HG03520 (cell line): ENCODE data around the gene ITPK1.

Source experiments
- ATAC-seq: cut with Tn5 transposase; IDR thresholded peaks from one replicate; pipeline ENCODE4 v1.9.1; 2021; ENCODE audit warnings: mild to moderate bottlenecking, moderate library complexity; ENCODE audit not compliant: unreplicated experiment

Gene ITPK1

GRCh38 chr14:93012951-93013719 is 102.6 kb downstream of the ITPK1 start:
- no peak for ATAC-seq

DNA sequence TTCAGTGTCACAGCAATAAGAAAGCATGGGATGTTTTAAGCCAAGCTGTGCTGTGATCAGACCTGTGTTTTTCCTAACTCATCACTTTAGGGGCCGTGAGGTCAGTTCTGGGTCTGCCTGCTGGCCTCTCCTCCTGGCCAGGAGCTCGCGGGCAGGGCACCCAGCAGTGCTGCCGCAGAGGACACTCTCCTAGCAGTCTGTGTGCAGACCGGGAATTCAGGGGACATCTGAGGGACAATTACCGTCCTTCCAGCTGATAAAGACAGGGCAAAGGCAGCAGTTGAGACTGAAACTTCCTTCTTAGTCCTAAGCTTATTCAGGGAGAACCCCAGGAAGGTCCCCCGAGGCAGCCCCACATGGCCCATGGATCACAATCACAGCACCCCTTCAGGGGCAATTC is 103.2 kb downstream of the ITPK1 start:
- no peak for ATAC-seq

DNA sequence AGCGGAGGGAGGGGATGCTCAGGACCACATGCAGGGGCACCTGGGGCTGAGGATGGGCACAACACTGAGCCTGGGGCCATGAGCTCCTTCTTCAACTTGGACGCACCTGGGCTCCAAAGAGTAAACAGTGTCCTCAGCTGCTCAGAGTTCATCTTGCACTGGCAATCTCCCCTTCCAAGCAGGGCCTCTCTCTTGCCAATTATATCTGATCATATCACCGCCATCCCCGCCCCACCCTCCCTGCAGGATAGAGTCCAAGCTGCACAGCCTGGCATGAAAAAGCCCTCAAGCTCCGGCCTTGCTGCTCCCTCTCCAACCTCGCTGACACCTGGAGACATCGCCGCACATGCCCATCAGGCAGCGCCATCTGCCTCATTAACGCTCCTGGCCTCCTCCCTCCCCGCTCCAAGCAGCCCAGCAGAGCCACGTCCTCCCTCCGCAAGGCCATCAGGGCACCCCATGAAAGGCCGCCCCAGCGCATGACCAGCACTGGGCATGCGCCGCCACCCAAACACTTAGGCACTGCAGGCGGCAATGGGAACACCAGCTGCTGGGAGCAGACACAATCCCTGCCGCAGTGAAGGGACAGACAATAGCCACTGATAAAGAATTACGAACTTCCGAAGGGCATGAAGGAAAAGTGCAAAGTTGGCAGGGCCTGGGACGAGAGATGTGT is 103.9 kb downstream of the ITPK1 start:
- no peak for ATAC-seq

GRCh38 chr14:93011141-93011529 is 104.6 kb downstream of the ITPK1 start:
- ATAC-seq = no peak

GRCh38 chr14:93010522-93011140 is 105.1 kb downstream of the ITPK1 start:
- ATAC-seq = no peak

DNA sequence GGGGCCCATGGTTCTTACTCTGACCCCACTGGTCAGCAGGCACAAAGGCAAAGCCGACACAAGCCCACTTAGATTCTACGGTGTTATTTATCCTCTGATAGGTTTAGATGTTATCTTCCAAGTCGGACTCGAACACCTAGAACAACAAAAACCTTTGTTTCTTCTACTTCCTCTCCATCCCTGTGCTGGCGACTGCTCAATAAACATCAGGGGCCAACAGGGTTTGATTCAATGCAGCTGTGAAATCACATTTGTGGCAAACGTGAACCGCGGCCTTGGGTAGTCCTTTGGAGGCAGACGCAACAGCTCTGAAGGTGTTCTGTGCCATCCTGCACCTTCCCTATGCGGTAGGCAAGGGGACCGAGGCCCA is 105.6 kb downstream of the ITPK1 start:
- ATAC-seq = no peak

GRCh38 chr14:93009471-93010129 is 106.1 kb downstream of the ITPK1 start:
- no peak for ATAC-seq

DNA sequence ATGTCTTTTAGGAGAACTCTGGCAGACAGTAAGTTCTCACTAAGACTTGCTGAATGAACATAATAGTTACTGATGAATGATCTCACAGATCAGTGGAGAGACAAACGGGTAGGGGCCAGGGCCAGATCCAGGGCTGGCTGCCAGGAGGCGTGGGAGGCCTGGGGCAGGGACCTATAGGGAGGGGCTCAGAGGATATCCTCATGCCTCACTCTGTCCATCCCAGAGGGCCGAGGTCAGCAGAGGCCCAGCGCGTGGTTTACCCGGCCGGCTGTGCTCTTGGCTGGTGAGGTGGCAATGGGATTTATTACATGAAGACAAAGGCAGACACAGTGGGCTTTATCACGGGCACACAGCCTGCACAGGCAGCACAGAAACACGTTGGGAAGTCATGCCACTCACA is 107.3 kb downstream of the ITPK1 start:
- ATAC-seq = no peak

DNA sequence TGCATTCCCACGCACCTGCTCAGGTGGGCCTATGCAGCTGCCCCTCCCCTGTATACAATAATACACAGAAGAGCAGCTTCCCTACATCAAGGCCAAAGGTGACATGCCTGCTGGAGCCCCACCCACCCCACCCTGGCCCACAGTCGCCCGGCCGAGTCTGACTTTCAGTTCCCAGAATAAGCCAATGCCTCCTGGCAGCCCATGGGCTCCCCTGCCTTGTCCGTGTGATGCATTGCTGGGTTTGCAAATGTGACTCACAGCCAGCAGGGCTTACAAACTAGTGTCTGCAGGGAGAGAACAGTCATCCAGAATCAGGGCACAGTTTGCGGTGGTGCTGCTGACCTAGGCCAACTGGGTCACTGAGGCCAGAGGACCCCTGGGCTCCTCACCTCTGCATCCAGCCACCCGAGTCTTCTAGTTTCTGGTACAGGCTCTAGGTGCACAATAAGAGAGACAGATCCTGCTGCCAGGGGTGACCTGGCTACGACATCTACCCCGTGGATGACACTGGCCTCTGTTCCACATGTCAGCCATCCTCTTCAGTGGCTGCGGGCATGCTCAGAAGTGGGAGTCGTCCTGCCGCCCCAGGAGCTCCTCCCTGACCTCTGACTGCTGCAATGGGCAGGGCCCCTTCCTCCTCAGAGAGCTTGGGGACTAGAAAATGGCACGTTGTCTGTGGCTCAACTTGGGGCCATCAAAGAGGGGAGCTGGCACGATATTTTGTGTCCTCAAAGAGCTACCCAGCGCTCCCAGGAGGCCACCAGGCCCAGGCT is 108.3 kb downstream of the ITPK1 start:
- no peak for ATAC-seq

DNA sequence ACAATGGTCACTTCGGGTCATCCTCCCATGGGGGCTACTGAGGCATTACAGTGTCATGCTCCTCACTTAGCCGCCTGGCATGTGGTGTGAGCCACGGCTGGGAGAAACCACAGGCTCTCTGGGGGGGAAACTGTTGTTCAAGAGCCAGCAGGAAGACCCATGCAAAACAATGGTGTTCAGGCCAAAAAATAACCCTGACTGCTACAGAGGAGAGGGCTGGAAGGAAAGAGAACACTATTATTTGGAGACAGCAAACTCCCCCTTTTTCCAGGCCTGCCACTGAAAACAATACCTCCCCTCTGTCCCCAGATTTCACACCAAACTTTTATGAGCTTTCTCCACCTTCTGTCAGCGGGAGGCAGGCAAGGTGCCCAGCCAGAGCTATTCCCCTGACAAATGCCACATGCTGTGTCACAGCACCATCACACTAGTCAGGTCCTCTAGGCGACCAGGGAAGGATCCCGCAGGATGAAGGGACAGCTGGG is 109.1 kb downstream of the ITPK1 start:
- no peak for ATAC-seq

- ATAC-seq = no peak
Measured at GRCh38 chr14:93005838-93006237, 109.9 kb downstream of the ITPK1 start.

DNA sequence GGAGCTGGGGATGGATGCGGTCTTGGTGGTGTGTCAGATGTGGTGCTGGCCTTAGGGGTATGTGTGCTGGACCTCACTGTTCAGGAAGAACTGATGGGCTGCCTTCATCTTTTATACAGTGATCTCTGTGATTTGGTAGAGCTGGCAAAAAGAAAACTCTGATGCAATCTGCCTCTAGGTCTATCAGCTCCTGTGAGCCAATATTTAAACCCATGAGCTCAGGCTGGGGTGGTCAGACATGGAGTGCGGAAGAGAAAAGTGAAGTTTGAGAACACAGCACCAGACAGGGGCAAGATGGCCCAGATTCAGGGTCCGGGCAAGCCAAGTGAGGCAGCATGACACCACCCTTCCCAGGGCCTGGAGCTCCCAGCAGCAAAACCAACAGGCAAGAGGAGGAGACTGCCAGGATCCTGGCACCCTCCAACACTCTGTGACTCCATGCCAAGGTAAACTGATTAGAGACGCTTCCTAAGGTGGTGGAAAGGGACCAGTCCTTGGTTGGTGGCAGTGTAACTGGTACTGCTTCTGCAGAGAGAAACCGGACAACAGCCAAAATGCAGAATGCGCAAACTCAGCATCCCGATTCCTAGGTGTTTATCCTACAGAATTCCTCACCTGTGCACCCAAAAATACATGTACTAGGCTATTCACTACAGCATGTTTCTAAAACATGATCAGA is 110.5 kb downstream of the ITPK1 start:
- ATAC-seq = no peak

DNA sequence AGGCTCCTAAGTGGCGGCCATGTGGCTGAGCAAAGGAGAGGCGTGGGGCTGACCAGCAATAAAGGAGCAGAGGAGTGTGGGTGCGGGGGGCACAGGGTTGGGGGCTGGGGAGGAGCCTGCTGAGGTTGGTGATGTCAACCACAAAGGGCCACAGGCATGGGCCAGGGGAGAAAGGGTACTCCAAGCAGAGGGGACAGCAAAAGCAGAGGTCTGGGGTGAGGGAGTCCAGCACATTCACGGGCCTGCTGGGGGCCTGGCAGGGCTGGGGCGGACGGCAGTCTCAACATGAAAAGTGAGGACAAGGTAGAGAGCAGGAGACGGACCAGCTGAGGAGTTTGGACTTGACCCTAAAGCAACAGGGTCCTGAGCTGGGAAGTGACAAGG is 111.0 kb downstream of the ITPK1 start:
- no peak for ATAC-seq

DNA sequence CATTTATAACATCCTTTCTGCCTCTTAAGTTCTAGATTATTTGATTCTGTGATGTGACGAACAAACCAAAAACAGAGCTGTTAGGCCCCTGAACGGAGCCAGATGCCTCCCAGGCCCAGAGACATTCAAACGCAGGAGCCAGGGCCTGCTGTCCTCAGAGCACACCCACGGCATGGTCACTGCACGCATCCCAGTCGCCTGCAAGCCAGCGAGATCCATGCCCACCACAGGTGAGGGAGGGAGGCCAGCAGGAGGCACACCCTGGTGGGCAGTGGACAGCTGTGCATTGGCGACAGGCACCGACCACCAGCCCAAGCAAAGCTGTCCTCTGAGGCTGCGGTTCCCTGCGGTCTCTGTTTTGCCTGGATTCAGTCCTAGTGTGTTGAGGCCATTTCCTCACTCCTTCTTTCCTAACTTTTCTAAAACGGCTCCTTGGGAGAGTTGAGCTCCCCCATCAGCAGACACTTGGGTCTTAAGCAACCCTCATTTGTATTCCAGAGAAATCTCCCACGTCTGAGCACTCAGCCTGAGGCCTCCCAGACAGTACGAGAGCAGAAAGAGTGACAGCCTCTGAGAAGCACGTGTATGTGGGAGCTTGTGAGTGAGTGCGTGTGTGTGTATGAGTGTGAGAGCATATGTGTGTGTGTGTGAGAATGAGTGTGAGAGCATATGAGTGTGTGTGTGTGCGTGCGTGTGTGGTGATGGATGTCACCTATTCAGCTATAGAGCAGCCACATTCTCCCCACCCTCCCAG is 111.6 kb downstream of the ITPK1 start:
- ATAC-seq = no peak

DNA sequence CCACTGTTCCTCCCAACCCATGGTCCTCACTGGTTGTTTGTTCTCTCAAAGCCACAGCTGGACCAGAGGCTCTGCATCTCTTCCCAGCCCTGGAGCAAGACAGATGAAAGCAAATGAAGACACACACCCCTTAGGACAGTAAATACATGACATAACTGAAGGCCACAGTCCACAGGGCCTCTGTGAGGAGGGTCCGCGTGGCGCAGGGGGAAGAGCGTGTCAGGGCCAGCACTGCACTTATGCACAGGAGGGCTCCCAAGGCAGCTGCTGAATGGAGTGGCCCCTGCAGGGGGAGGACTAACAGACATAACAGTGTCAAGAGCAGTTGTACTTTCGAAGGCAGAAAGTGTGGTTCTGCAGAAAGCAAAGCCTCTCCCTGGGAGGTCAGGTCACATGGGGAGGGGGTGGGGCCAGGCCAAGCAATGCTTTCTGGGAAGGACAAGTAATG is 112.8 kb downstream of the ITPK1 start:
- ATAC-seq = no peak

GRCh38 chr14:93002049-93002448 is 113.7 kb downstream of the ITPK1 start:
- ATAC-seq = no peak

- no peak for ATAC-seq
Measured at GRCh38 chr14:92998946-92999345, 116.8 kb downstream of the ITPK1 start.

GRCh38 chr14:92997343-92998061 is 118.2 kb downstream of the ITPK1 start:
- no peak for ATAC-seq

DNA sequence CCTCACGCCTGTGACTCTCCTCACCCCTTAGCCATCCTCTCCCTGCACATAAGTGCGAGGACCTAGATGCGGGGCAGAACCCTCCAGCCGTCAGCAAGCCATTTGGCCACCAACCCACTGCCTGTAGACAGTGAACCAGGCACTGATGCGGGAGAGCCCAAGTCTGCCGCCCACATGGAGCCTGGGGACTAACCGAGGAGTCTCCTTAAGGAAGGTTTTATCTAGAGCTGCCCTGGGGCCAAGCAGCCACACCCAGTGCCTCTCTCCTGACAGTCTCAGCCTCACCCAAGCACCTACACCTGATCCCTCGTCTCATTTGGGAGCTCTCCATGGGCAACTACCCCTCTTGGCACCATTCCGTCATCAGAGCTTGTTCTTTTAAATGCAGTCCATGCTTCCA is 120.1 kb downstream of the ITPK1 start:
- ATAC-seq = no peak
